GM12891 (cell line): ENCODE measurements around the gene PLCXD1.

Experiments used
- POLR2A ChIP-seq: IDR thresholded peaks from 2 replicates; pipeline ENCODE4 v1.6.1; 2011; ENCODE audit warnings: low read depth, low read length, control low read depth
- POLR2AphosphoS5 ChIP-seq: IDR thresholded peaks from 2 replicates; pipeline ENCODE4 v1.6.1; 2011; ENCODE audit warnings: low read depth, low read length, control low read depth

GRCh38 chrX:310621-311155 lies 29.5 kb downstream of the PLCXD1 start:
- TF ChIP-seq POLR2A: no peak
- TF ChIP-seq POLR2AphosphoS5: no peak
